Activated CD8-positive, alpha-beta memory T cell treated with anti-CD3 and anti-CD28 coated beads, Interleukin-2, amount 10 ng/mL, durations not matched to agents 7 days and 5 days (primary cell): ENCODE measurements around the gene HERPUD1. TPM values are rescaled to one million over a fixed set of nuclear protein-coding genes. Genes with fewer than 3 reads are reported as not detected.

ENCODE experiments used
- ATAC-seq: fragments of 150-1000 bp; cut with Tn5 transposase; one replicate; pipeline ENCODE4 v1.10.0; 2021; ENCODE audit warnings: moderate library complexity
- CTCF ChIA-PET: fragments of 350-600 bp; sonication (Branson Sonifier 250); formaldehyde crosslinking; loops from one replicate; lab custom pipeline; 2021; ENCODE audit warnings: antibody characterized with exemption; lab: Charles Lee
- DNase-seq: peaks from one replicate; pipeline ENCODE4 v3.0.0-alpha.2; 2020
- H3K27ac Mint-ChIP-seq: one replicate; pipeline ENCODE4 v1.8.0; 2021; ENCODE audit warnings: mild to moderate bottlenecking, mixed read lengths
- H3K27me3 Mint-ChIP-seq: one replicate; pipeline ENCODE4 v1.8.0; 2021; ENCODE audit warnings: mixed read lengths
- H3K36me3 Mint-ChIP-seq: one replicate; pipeline ENCODE4 v1.8.0; 2021; ENCODE audit warnings: mild to moderate bottlenecking, mixed read lengths
- H3K4me1 Mint-ChIP-seq: one replicate; pipeline ENCODE4 v1.8.0; 2021; ENCODE audit warnings: mixed read lengths
- H3K4me3 Mint-ChIP-seq: one replicate; pipeline ENCODE4 v1.8.0; 2021; ENCODE audit warnings: mild to moderate bottlenecking, moderate library complexity, mixed read lengths
- H3K9me3 Mint-ChIP-seq: one replicate; pipeline ENCODE4 v1.8.0; 2022; ENCODE audit warnings: low read depth, mixed read lengths
- total RNA-seq, 2 experiments: library from RNA; stranded (reverse); gene quantifications; one replicate each; pipeline ENCODE4 v1.2.3, GENCODE V29; 2021

HERPUD1 gene
- total RNA-seq, 2 experiments from 2014 or later, result 127 to 149 TPM

- DNase-seq (no peak), ATAC-seq (no peak)
- peaks cover 40% of the 10 kb centered on the region for H3K4me1 Mint-ChIP-seq
- no peak overlapping the region for H3K27ac Mint-ChIP-seq
- peaks cover 3% of the 10 kb centered on the region for H3K36me3 Mint-ChIP-seq
- CTCF ChIA-PET, result no interaction called here
- no peaks in the 10 kb centered on the region for H3K9me3 Mint-ChIP-seq
- peaks cover 19% of the 10 kb centered on the region for H3K27me3 Mint-ChIP-seq
- H3K4me3 Mint-ChIP-seq, result no peak overlapping the region
Measured at GRCh38 chr16:56915336-56916119, 16.4 kb upstream of the HERPUD1 start.

DNA sequence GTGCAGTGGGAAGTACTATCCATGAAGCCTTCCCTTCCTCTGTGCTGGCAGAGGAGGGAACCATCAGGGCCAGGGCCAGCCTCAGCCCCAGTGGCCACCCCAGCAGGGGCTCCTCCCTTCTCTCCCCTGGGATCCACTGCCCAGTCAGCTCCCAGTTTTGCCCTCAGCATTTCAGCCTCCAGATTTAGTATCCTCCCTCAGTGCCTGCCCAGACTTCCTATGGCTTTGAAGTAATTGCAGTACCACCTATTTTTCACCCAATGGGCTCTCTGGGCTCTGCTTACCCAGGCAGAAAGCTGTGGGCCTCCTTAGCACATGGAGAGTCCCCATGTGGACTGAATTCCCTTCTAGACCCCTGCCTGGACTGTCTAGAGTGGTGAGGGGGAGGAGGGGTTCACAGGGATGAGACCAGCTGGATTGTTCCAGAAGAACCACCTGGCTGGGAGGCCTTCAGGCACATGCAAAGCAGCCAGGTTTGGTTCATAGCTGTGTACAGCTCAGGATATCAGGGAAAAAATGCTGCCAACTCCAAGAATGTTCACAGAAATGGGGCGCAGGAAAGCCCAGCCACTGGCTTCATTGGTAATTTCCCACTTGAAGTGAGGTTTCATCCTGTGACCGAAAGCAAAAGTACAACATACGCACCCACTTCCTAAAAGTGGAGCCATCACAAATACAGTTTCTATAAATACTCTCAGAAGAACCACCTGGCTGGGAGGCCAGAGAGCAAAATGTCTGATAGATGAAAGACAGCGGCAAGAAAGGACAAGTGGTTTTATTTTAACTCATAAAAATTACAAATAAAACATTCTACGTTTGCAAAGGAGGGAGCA, 15.2 kb upstream of the HERPUD1 start:
- ATAC-seq (peak; percentile 90), DNase-seq (peak; percentile 59)
- Mint-ChIP-seq H3K9me3 (no peaks in the 10 kb centered on the region), H3K4me1 (peaks cover 27% of the 10 kb centered on the region), H3K27me3 (peaks cover 19% of the 10 kb centered on the region), H3K36me3 (peaks cover 3% of the 10 kb centered on the region), H3K4me3 (peak overlapping the region; percentile 19), H3K27ac (peak overlapping the region; percentile 87)
- CTCF ChIA-PET, result interaction anchor here (0.9 to 1.3 kb wide), 3 partner anchors 13 to 124 kb away, joined by 3 to 5 read pairs (median 3); no protein-coding TSS in a partner anchor

DNA sequence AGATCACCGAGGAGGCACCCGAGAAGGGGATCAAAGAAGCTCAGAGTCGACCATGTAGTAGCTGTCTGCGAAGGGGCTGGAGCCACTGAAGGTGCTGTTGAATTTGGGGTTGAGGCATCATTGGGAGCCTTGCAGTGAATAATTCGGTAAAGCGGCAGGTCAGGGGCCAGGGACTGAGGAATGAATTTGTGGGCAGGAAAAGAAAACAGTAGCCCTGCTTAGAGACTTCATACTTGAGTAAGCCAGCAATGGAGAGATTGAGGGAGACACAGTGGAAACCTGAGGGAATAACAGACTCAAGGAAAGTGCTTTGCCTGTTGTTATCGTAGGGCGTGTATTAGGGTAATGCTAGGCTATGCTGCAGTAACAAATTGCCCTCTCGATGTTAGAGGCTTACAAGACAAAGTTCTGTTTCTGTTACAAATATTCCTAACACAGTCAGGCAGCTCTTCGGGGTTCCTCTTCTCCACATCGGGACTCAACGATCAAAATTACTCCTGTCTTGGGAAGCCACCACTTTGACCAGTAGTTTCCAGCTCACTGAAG, 13.4 kb upstream of the HERPUD1 start:
- Mint-ChIP-seq H3K27me3 (peaks cover 14% of the 10 kb centered on the region), H3K4me3 (no peak overlapping the region), H3K27ac (no peak overlapping the region), H3K36me3 (peaks cover 3% of the 10 kb centered on the region), H3K4me1 (peaks cover 25% of the 10 kb centered on the region), H3K9me3 (no peaks in the 10 kb centered on the region)
- DNase-seq (no peak), ATAC-seq (no peak)
- CTCF ChIA-PET, result interaction anchor here (0.5 to 2.2 kb wide), 5 partner anchors 13 to 671 kb away, joined by 3 to 5 read pairs (median 3); no protein-coding TSS in a partner anchor

- DNase-seq (no peak), ATAC-seq (no peak)
- peaks cover 25% of the 10 kb centered on the region for H3K4me1 Mint-ChIP-seq
- CTCF ChIA-PET, result interaction anchor here (0.5 to 2.2 kb wide), 2 partner anchors 12 to 670 kb away, joined by 3 to 5 read pairs; no protein-coding TSS in a partner anchor
- H3K4me3 Mint-ChIP-seq, result no peak overlapping the region
- H3K9me3 Mint-ChIP-seq, result no peaks in the 10 kb centered on the region
- H3K27ac Mint-ChIP-seq, result no peak overlapping the region
- peaks cover 3% of the 10 kb centered on the region for H3K36me3 Mint-ChIP-seq
- H3K27me3 Mint-ChIP-seq, result peaks cover 10% of the 10 kb centered on the region
Measured at GRCh38 chr16:56919099-56919800, 12.7 kb upstream of the HERPUD1 start.

DNA sequence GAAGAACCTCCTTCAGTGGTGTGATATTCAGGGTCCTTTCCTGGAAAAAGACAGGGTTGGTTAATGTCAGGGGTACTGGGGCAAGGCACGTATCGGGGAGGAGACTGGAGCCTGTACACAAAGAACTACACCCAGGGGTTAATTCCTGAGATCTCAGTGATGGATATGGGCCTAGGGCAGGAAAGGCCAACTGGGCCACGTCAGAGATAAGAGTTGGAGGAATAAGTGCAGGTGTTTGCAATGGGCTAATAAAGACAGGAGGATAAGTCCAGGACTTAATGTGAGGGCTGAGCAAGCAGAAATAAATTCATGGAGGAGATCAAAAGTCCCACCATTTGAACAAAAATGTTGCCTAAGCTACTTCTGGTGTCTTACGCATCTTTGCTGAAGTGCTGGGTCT, 10.4 kb upstream of the HERPUD1 start:
- Mint-ChIP-seq H3K27me3 (peaks cover 6% of the 10 kb centered on the region), H3K4me1 (peaks cover 19% of the 10 kb centered on the region), H3K27ac (no peak overlapping the region), H3K4me3 (no peak overlapping the region), H3K9me3 (no peaks in the 10 kb centered on the region), H3K36me3 (peaks cover 3% of the 10 kb centered on the region)
- DNase-seq, result no peak
- ATAC-seq, result no peak
- CTCF ChIA-PET, result no interaction called here

- H3K27me3 Mint-ChIP-seq, result peaks cover 6% of the 10 kb centered on the region
- H3K27ac Mint-ChIP-seq, result no peak overlapping the region
- ATAC-seq, result no peak
- H3K4me1 Mint-ChIP-seq, result peaks cover 2% of the 10 kb centered on the region
- no peaks in the 10 kb centered on the region for H3K9me3 Mint-ChIP-seq
- CTCF ChIA-PET, result interaction anchor here (0.7 kb wide), 1 partner anchor 1204 kb away, joined by 3 read pairs; no protein-coding TSS in a partner anchor
- no peak overlapping the region for H3K4me3 Mint-ChIP-seq
- no peaks in the 10 kb centered on the region for H3K36me3 Mint-ChIP-seq
- DNase-seq, result no peak
Measured at GRCh38 chr16:56923481-56924091, 8.4 kb upstream of the HERPUD1 start.

- no peak for DNase-seq
- H3K4me1 Mint-ChIP-seq, result peaks cover 12% of the 10 kb centered on the region
- H3K36me3 Mint-ChIP-seq, result peaks cover 1% of the 10 kb centered on the region
- H3K27ac Mint-ChIP-seq, result no peak overlapping the region
- CTCF ChIA-PET, result interaction anchor here (0.9 to 1.3 kb wide), 4 partner anchors 15 to 61 kb away, joined by 3 to 5 read pairs (median 4); no protein-coding TSS in a partner anchor
- H3K9me3 Mint-ChIP-seq, result no peaks in the 10 kb centered on the region
- H3K4me3 Mint-ChIP-seq, result no peak overlapping the region
- ATAC-seq, result no peak
- no peaks in the 10 kb centered on the region for H3K27me3 Mint-ChIP-seq
Measured at GRCh38 chr16:56927471-56927870, 4.5 kb upstream of the HERPUD1 start.

- H3K27ac Mint-ChIP-seq, result no peak overlapping the region
- H3K4me1 Mint-ChIP-seq, result peaks cover 19% of the 10 kb centered on the region
- no peak overlapping the region for H3K4me3 Mint-ChIP-seq
- no peak for DNase-seq
- no peaks in the 10 kb centered on the region for H3K9me3 Mint-ChIP-seq
- H3K27me3 Mint-ChIP-seq, result no peaks in the 10 kb centered on the region
- CTCF ChIA-PET, result interaction anchor here (0.9 kb wide), 1 partner anchor 35 kb away, joined by 3 read pairs; no protein-coding TSS in a partner anchor
- ATAC-seq, result no peak
- H3K36me3 Mint-ChIP-seq, result peaks cover 20% of the 10 kb centered on the region
Measured at GRCh38 chr16:56929639-56930038, 2.3 kb upstream of the HERPUD1 start.

- Mint-ChIP-seq H3K27me3 (no peaks in the 10 kb centered on the region), H3K9me3 (no peaks in the 10 kb centered on the region), H3K36me3 (peaks cover 30% of the 10 kb centered on the region), H3K4me1 (peaks cover 27% of the 10 kb centered on the region), H3K4me3 (no peak overlapping the region), H3K27ac (peak overlapping the region; percentile 98)
- CTCF ChIA-PET, result interaction anchor here (0.5 to 2.4 kb wide), 5 partner anchors 12 to 255 kb away, joined by 3 to 8 read pairs (median 4); partner anchors contain the start of genes PSME3IP1 and RSPRY1
- no peak for ATAC-seq
- DNase-seq, result no peak
Measured at GRCh38 chr16:56930486-56931270, 1.3 kb upstream of the HERPUD1 start.

- Mint-ChIP-seq H3K4me3 (peak overlapping the region; percentile 92), H3K36me3 (peaks cover 36% of the 10 kb centered on the region), H3K27ac (peak overlapping the region; percentile 98), H3K9me3 (no peaks in the 10 kb centered on the region), H3K27me3 (no peaks in the 10 kb centered on the region), H3K4me1 (peaks cover 34% of the 10 kb centered on the region)
- no peak for ATAC-seq
- CTCF ChIA-PET, result interaction anchor here (0.5 to 2.4 kb wide), 6 partner anchors 13 to 255 kb away, joined by 3 to 8 read pairs (median 4); partner anchors contain the start of genes PSME3IP1 and RSPRY1
- no peak for DNase-seq
Measured at GRCh38 chr16:56931271-56931891, 561 bp upstream of the HERPUD1 start.
